Measurements from ENCODE around the gene ZNF804A. TPM values are rescaled to one million over a fixed set of nuclear protein-coding genes. Genes with fewer than 3 reads are reported as not detected.

ZNF804A gene
- total RNA-seq, 1 donor from 2014 or later = not detected

- Histone ChIP-seq H3K27me3 (no peaks in the 10 kb centered on the region), H3K9me3 (ENCODE audit: low read depth) (peaks cover 9% of the 10 kb centered on the region), H3K4me1 (no peaks in the 10 kb centered on the region), H3K9ac (no peak overlapping the region), H3K4me2 (no peak overlapping the region), H4K20me1 (ENCODE audit: low read depth) (no peaks in the 10 kb centered on the region), H3K4me3 (no peak overlapping the region), H3K27ac (no peak overlapping the region), H3F3A (ENCODE audit: low read depth) (no peaks in the 10 kb centered on the region), H2AFZ (replicated peaks) (no peak overlapping the region), H3K79me2 (ENCODE audit: low read depth) (no peaks in the 10 kb centered on the region), H3K36me3 (no peaks in the 10 kb centered on the region)
- TF ChIP-seq EZH2phosphoT487 (IDR thresholded peaks at IDR 0.05) = no peak
- TF ChIP-seq CTCF (IDR thresholded peaks at IDR 0.05) = no peak
- TF ChIP-seq EZH2 (IDR thresholded peaks at IDR 0.05) = no peak
- Mint-ChIP-seq H3K4me1 (no peaks in the 10 kb centered on the region), H3K4me3 (no peak overlapping the region), H3K9me3 (peaks cover 16% of the 10 kb centered on the region), H3K27me3 (ENCODE audit: insufficient read depth, low read depth) (no peaks in the 10 kb centered on the region), H3K27ac (no peak overlapping the region), H3K36me3 (no peaks in the 10 kb centered on the region)
- no peak for DNase-seq (ENCODE audit: low spot score)
These were observed 262.4 kb downstream of the ZNF804A start for GRCh38 chr2:184860744-184861143.

GRCh38 chr2:184875212-184875611, 276.9 kb downstream of the ZNF804A start:
- Mint-ChIP-seq H3K4me1 (peaks cover 6% of the 10 kb centered on the region), H3K36me3 (no peaks in the 10 kb centered on the region), H3K27ac (no peak overlapping the region), H3K27me3 (ENCODE audit: insufficient read depth, low read depth) (no peaks in the 10 kb centered on the region), H3K4me3 (no peak overlapping the region), H3K9me3 (no peaks in the 10 kb centered on the region)
- no peaks in the 10 kb centered on the region for H3F3A ChIP-seq (ENCODE audit: low read depth)
- no peaks in the 10 kb centered on the region for H4K20me1 ChIP-seq (ENCODE audit: low read depth)
- no peak overlapping the region for H3K27ac ChIP-seq
- H3K9me3 ChIP-seq (ENCODE audit: low read depth) = no peaks in the 10 kb centered on the region
- no peaks in the 10 kb centered on the region for H3K79me2 ChIP-seq (ENCODE audit: low read depth)
- no peak overlapping the region for H3K9ac ChIP-seq
- DNase-seq (ENCODE audit: low spot score) = no peak
- no peak overlapping the region for H3K4me2 ChIP-seq
- H3K36me3 ChIP-seq = no peaks in the 10 kb centered on the region
- H3K4me1 ChIP-seq = no peaks in the 10 kb centered on the region
- no peaks in the 10 kb centered on the region for H3K27me3 ChIP-seq
- H3K4me3 ChIP-seq = no peak overlapping the region
- H2AFZ ChIP-seq (replicated peaks) = peak overlapping the region; percentile 23
- TF ChIP-seq CTCF (IDR thresholded peaks at IDR 0.05) (no peak), EZH2 (IDR thresholded peaks at IDR 0.05) (no peak), EZH2phosphoT487 (IDR thresholded peaks at IDR 0.05) (no peak)

- H3K4me2 ChIP-seq = no peak overlapping the region
- H3K36me3 ChIP-seq = no peaks in the 10 kb centered on the region
- H2AFZ ChIP-seq (replicated peaks) = no peak overlapping the region
- no peaks in the 10 kb centered on the region for H3K4me1 ChIP-seq
- Mint-ChIP-seq H3K4me3 (no peak overlapping the region), H3K36me3 (no peaks in the 10 kb centered on the region), H3K9me3 (no peaks in the 10 kb centered on the region), H3K27me3 (ENCODE audit: insufficient read depth, low read depth) (no peaks in the 10 kb centered on the region), H3K4me1 (peaks cover 6% of the 10 kb centered on the region), H3K27ac (no peak overlapping the region)
- H3F3A ChIP-seq (ENCODE audit: low read depth) = no peaks in the 10 kb centered on the region
- H3K9ac ChIP-seq = no peak overlapping the region
- H3K9me3 ChIP-seq (ENCODE audit: low read depth) = no peaks in the 10 kb centered on the region
- no peaks in the 10 kb centered on the region for H3K27me3 ChIP-seq
- H3K27ac ChIP-seq = no peak overlapping the region
- TF ChIP-seq CTCF (IDR thresholded peaks at IDR 0.05) (no peak), EZH2 (IDR thresholded peaks at IDR 0.05) (no peak), EZH2phosphoT487 (IDR thresholded peaks at IDR 0.05) (no peak)
- no peak for DNase-seq (ENCODE audit: low spot score)
- no peaks in the 10 kb centered on the region for H4K20me1 ChIP-seq (ENCODE audit: low read depth)
- H3K79me2 ChIP-seq (ENCODE audit: low read depth) = no peaks in the 10 kb centered on the region
- no peak overlapping the region for H3K4me3 ChIP-seq
These were observed 277.6 kb downstream of the ZNF804A start for GRCh38 chr2:184875911-184876310.

Data from neural progenitor cell (in vitro differentiated cells).